IMR-90 (cell line): ENCODE measurements around the gene LAG3. TPM values are rescaled to one million over a fixed set of nuclear protein-coding genes. Genes with fewer than 3 reads are reported as not detected.

ENCODE experiments used
- ATAC-seq: fragments of 200-7000 bp; cut with Tn5 transposase; 2 replicates; pipeline ENCODE4 v1.9.1; 2020; ENCODE audit warnings: low read depth, mild to moderate bottlenecking, moderate library complexity
- BruUV-seq: library from RNA; stranded (reverse); fragments of 400-500 nt; replicated peaks from 2 replicates; lab custom pipeline; 2021; lab: Mats Ljungman, UMichigan
- CTCF ChIA-PET: fragments of 300-600 bp; formaldehyde crosslinking; extraction: SDS; loops from one replicate; lab custom pipeline; 2021; ENCODE audit warnings: antibody characterized with exemption; lab: Yijun Ruan, JAX
- POLR2A ChIA-PET: fragments of 300-600 bp; sonication (Branson Sonifier 250); formaldehyde crosslinking; loops from one replicate; lab custom pipeline; 2022; ENCODE audit warnings: antibody characterized with exemption; ENCODE audit not compliant: unreplicated experiment; lab: Charles Lee
- DNase-seq: peaks from one replicate; pipeline ENCODE4 v3.0.0; 2013
- H2AFZ ChIP-seq: replicated peaks from 2 replicates; pipeline ENCODE3; 2013; ENCODE audit warnings: low read length, mild to moderate bottlenecking; ENCODE audit not compliant: poor library complexity
- H2AK5ac ChIP-seq: 2 replicates; pipeline ENCODE4 v1.6.1; 2013; ENCODE audit warnings: low read depth, low read length, inconsistent platforms
- H2AK9ac ChIP-seq: replicated peaks from 2 replicates; pipeline ENCODE3; 2013; ENCODE audit warnings: mild to moderate bottlenecking, low read depth, low read length, moderate library complexity; ENCODE audit not compliant: poor library complexity
- H2BK120ac ChIP-seq: 2 replicates; pipeline ENCODE4 v1.6.1; 2013; ENCODE audit warnings: low read depth, low read length, inconsistent platforms
- H2BK15ac ChIP-seq: 3 replicates; pipeline ENCODE4 v1.6.1; 2013; ENCODE audit warnings: low read depth, low read length, inconsistent platforms
- H2BK20ac ChIP-seq: 2 replicates; pipeline ENCODE4 v1.6.1; 2013; ENCODE audit warnings: low read depth, mild to moderate bottlenecking, inconsistent platforms, low read length, moderate library complexity
- H2BK5ac ChIP-seq: 2 replicates; pipeline ENCODE4 v1.6.1; 2013; ENCODE audit warnings: mild to moderate bottlenecking, low read depth, low read length, inconsistent platforms; ENCODE audit not compliant: poor library complexity, severe bottlenecking
- H3K14ac ChIP-seq: replicated peaks from 2 replicates; pipeline ENCODE4 v1.6.1; 2013; ENCODE audit warnings: low read depth, low read length, inconsistent platforms
- H3K18ac ChIP-seq: 2 replicates; pipeline ENCODE4 v1.6.1; 2013; ENCODE audit warnings: low read depth, low read length, control low read depth
- H3K23ac ChIP-seq: 2 replicates; pipeline ENCODE4 v1.6.1; 2013; ENCODE audit warnings: low read depth, low read length, inconsistent platforms
- H3K27ac ChIP-seq: 2 replicates; pipeline ENCODE4 v1.5.1; 2013; ENCODE audit warnings: mild to moderate bottlenecking, control low read depth, low read length; ENCODE audit not compliant: insufficient read depth
- H3K27me3 ChIP-seq: 2 replicates; pipeline ENCODE4 v1.6.1; 2013; ENCODE audit warnings: low read length; ENCODE audit not compliant: control insufficient read depth, insufficient read depth
- H3K36me3 ChIP-seq: 2 replicates; pipeline ENCODE4 v1.6.1; 2013; ENCODE audit warnings: low read length, mixed read lengths; ENCODE audit not compliant: control insufficient read depth, insufficient read depth
- H3K4ac ChIP-seq: 2 replicates; pipeline ENCODE4 v1.6.1; 2013; ENCODE audit warnings: low read depth, low read length, inconsistent platforms
- H3K4me1 ChIP-seq: 2 replicates; pipeline ENCODE4 v1.6.1; 2013; ENCODE audit warnings: low read length, mixed read lengths; ENCODE audit not compliant: control insufficient read depth, insufficient read depth
- H3K4me2 ChIP-seq: 2 replicates; pipeline ENCODE4 v1.6.1; 2013; ENCODE audit warnings: low read depth, mild to moderate bottlenecking, control low read depth, low read length, moderate library complexity
- H3K4me3 ChIP-seq: 2 replicates; pipeline ENCODE4 v1.5.1; 2013; ENCODE audit warnings: low read depth, mild to moderate bottlenecking, control low read depth, low read length, moderate library complexity; ENCODE audit not compliant: insufficient read depth
- H3K56ac ChIP-seq: 2 replicates; pipeline ENCODE4 v1.6.1; 2013; ENCODE audit warnings: low read length, inconsistent platforms; ENCODE audit not compliant: insufficient read depth; ENCODE audit errors: extremely low read depth
- H3K79me1 ChIP-seq, 2 experiments: 2 replicates each; pipeline ENCODE4 v1.6.1; 2013; ENCODE audit warnings: low read length in 2 of 2, inconsistent platforms in 1 of 2, low read depth in 1 of 2
- H3K9ac ChIP-seq: 2 replicates; pipeline ENCODE4 v1.6.1; 2013; ENCODE audit warnings: low read depth, low read length, control low read depth
- H3K9me1 ChIP-seq: 2 replicates; pipeline ENCODE4 v1.6.1; 2013; ENCODE audit warnings: low read length, inconsistent platforms; ENCODE audit not compliant: insufficient read depth
- H3K9me3 ChIP-seq: 2 replicates; pipeline ENCODE4 v1.6.1; 2013; ENCODE audit warnings: low read length; ENCODE audit not compliant: control insufficient read depth, insufficient read depth
- H4K20me1 ChIP-seq: 2 replicates; pipeline ENCODE4 v1.6.1; 2013; ENCODE audit warnings: low read length, inconsistent platforms; ENCODE audit not compliant: insufficient read depth
- H4K5ac ChIP-seq: 2 replicates; pipeline ENCODE4 v1.6.1; 2013; ENCODE audit warnings: mild to moderate bottlenecking, low read depth, low read length, control low read depth
- H4K8ac ChIP-seq, 2 experiments: 2 replicates each; pipeline ENCODE4 v1.6.1; 2013; ENCODE audit warnings: low read depth in 2 of 2, low read length in 2 of 2, control low read depth in 1 of 2, inconsistent platforms in 1 of 2
- H4K91ac ChIP-seq: 2 replicates; pipeline ENCODE4 v1.6.1; 2013; ENCODE audit warnings: low read depth, low read length, inconsistent platforms; ENCODE audit not compliant: insufficient read depth
- BHLHE40 ChIP-seq: fragments of 150-350 bp; IDR thresholded peaks from 2 replicates; pipeline ENCODE4 v1.6.1; 2016; ENCODE audit warnings: mild to moderate bottlenecking, low read depth, low read length
- CEBPB ChIP-seq: IDR thresholded peaks from 2 replicates; pipeline ENCODE4 v1.6.1; 2012; ENCODE audit warnings: low read depth, low read length, improper control_type of control experiment
- CHD1 ChIP-seq: IDR thresholded peaks from 2 replicates; pipeline ENCODE4 v1.6.1; 2012; ENCODE audit warnings: low read depth, low read length, improper control_type of control experiment
- FOS ChIP-seq: fragments of 150-350 bp; IDR thresholded peaks from 2 replicates; pipeline ENCODE4 v1.6.1; 2016; ENCODE audit warnings: low read depth, low read length
- MAZ ChIP-seq: IDR thresholded peaks from 2 replicates; pipeline ENCODE4 v1.6.1; 2012; ENCODE audit warnings: low read depth, mild to moderate bottlenecking, low read length, improper control_type of control experiment, moderate library complexity, borderline replicate concordance
- NFE2L2 ChIP-seq: fragments of 150-350 bp; IDR thresholded peaks from 2 replicates; pipeline ENCODE4 v1.6.1; 2016; ENCODE audit warnings: low read depth, mild to moderate bottlenecking, low read length
- RCOR1 ChIP-seq: IDR thresholded peaks from 2 replicates; pipeline ENCODE4 v1.6.1; 2012; ENCODE audit warnings: mild to moderate bottlenecking, low read length, improper control_type of control experiment; ENCODE audit not compliant: insufficient replicate concordance
- SMC3 ChIP-seq: fragments of 150-350 bp; IDR thresholded peaks from 2 replicates; pipeline ENCODE4 v1.6.1; 2016; ENCODE audit warnings: low read depth, mild to moderate bottlenecking, antibody characterized with exemption, low read length, moderate library complexity
- WGBS, 2 experiments: methylation state at CpG; one replicate each; pipeline versions ENCODE4 v1.1.5 to v1.1.7; 2013; ENCODE audit warnings: missing lambda C conversion rate in 2 of 2; ENCODE audit not compliant: insufficient read length in 1 of 2; ENCODE audit errors: extremely low coverage in 2 of 2; 5-methylcytosine and 5-hydroxymethylcytosine counted together
- dilution Hi-C: fragments of 300-500 bp; cut with HindIII; formaldehyde crosslinking; loops from one replicate; pipeline ENCODE4 v1.14.3; 2018; ENCODE audit warnings: low sequenced_read_pairs; ENCODE audit not compliant: unreplicated experiment
- in situ Hi-C: fragments of 300-500 bp; cut with MboI; formaldehyde crosslinking; loops from 3 replicates; pipeline ENCODE4 v1.14.3; 2019; ENCODE audit warnings: low sequenced_read_pairs, inconsistent platforms, mixed read lengths
- intact Hi-C: fragments of 100-400 bp; cut with micrococcal nuclease; formaldehyde crosslinking; loops from 2 replicates; pipeline ENCODE4 v1.10.0; 2022
- polyA plus RNA-seq, 3 experiments: library from polyadenylated mRNA; depleted of rRNA; stranded (reverse); fragments of >200 nt; gene quantifications; 2 replicates each; pipeline ENCODE4 v1.2.3, GENCODE V29; 2012; ENCODE audit warnings: low replicate concordance in 1 of 3
- total RNA-seq: library from RNA; depleted of rRNA; stranded (reverse); fragments of >200 nt; gene quantifications from 2 replicates; pipeline ENCODE4 v1.2.3, GENCODE V29; 2012
- TF ChIP-seq, protein P1 (sequence below): conservative IDR thresholded peaks from 2 replicates; pipeline ENCODE4 v1.5.1; 2012; ENCODE audit warnings: mild to moderate bottlenecking, low read depth, low read length, improper control_type of control experiment
- TF ChIP-seq, protein P2 (sequence below): fragments of 150-350 bp; IDR thresholded peaks from 2 replicates; pipeline ENCODE4 v1.6.1; 2017; ENCODE audit warnings: mild to moderate bottlenecking, antibody characterized with exemption, low read length, low read depth

Gene LAG3
- total and polyA plus RNA-seq, 2 of the 4 experiments (the other 2 are of a cell fraction) = 0.41 TPM; not detected in 1

GRCh38 chr12:6825398-6826124 lies 53.2 kb downstream of the LAG3 start (continued):
- TF ChIP-seq SMC3 (peak; percentile 81), FOS (no peak), CEBPB (no peak)

DNA sequence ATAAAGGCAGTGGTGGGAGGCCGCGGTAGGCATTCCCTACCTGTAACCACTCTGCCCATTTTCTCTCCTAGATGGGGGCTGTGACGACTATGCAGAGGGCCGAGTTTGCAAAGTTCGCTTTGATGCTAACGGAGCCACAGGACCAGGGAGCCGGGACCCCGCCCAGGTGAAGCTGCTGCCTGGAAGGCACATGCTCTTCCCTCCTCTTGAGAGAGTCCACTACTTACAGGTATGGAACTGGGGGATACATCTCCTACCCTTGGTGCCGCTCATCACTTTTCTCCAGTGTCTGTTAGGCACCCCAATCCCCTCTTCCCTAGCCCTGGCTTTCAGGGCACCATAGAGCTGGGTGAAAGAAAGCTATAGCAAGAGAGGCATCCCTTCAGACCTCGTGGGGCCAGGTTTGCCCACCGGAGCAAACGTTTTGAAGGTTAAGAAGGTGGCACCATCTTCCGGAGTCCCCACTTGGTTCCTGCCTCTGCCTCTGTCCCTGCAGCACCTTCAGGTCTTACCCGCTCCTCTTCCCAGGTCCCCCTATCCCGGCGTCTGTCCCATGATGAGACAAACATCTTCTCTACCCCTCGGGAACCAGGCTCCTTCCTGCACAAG lies 53.9 kb downstream of the LAG3 start:
- no peak overlapping the region for H2BK5ac ChIP-seq
- DNase-seq (no peak), ATAC-seq (no peak)
- peak overlapping the region; percentile 22 for H2AK5ac ChIP-seq
- in situ Hi-C loops (loop anchor here (5.0 to 10.0 kb wide), 2 partner anchors 74 to 211 kb away; partner anchors contain the start of gene MLF2), intact Hi-C loops (loop anchor here (5.0 kb wide), 1 partner anchor 139 kb away; the partner anchor contains the start of gene ZNF384), dilution Hi-C loops (no loop called here)
- no peak overlapping the region for H3K14ac ChIP-seq
- H3K9me3 ChIP-seq = no peaks in the 10 kb centered on the region
- no peak overlapping the region for H3K27ac ChIP-seq
- no peak overlapping the region for H3K18ac ChIP-seq
- H4K5ac ChIP-seq = no peak overlapping the region
- H3K4me3 ChIP-seq = no peak overlapping the region
- H3K9me1 ChIP-seq = peaks cover 6% of the 10 kb centered on the region
- 92% methylated on average over 8 of the region's 17 CpGs; no CpG with 5 or more reads in 1 of the 2 experiments for WGBS, 2 experiments
- BruUV-seq = no TSS peak
- POLR2A ChIA-PET = no interaction called here
- H2BK120ac ChIP-seq = no peak overlapping the region
- no peak overlapping the region for H2BK20ac ChIP-seq
- peak overlapping the region; percentile 93 for H2AK9ac ChIP-seq
- H3K27me3 ChIP-seq = peaks cover 2% of the 10 kb centered on the region; the same call in 1 of the 2 replicates
- CTCF ChIA-PET = no interaction called here
- H3K23ac ChIP-seq = no peak overlapping the region
- H3K9ac ChIP-seq = no peak overlapping the region
- no peak overlapping the region for H3K4me2 ChIP-seq
- H3K4me1 ChIP-seq = peaks cover 21% of the 10 kb centered on the region
- peaks cover 11 to 54% of the 10 kb centered on the region in 2 experiments; a peak in 3 of 4 replicates for H3K79me1 ChIP-seq
- H3K56ac ChIP-seq = no peak overlapping the region
- peaks cover 9% of the 10 kb centered on the region; the same call in 1 of the 2 replicates for H4K20me1 ChIP-seq
- no peak overlapping the region for H2BK15ac ChIP-seq
- no peak overlapping the region for H2AFZ ChIP-seq
- H3K36me3 ChIP-seq = peaks cover 9% of the 10 kb centered on the region
- H4K91ac ChIP-seq = no peak overlapping the region
- no peak overlapping the region for H3K4ac ChIP-seq
- H4K8ac ChIP-seq = no peak overlapping the region
- no peak for TF ChIP-seq RCOR1
- no peak for TF ChIP-seq BHLHE40
- TF ChIP-seq MAZ = no peak
- no peak for TF ChIP-seq CHD1
- no peak for TF ChIP-seq NFE2L2
- no peak for TF ChIP-seq FOS
- TF ChIP-seq SMC3 = no peak
- TF ChIP-seq, protein P1, sequence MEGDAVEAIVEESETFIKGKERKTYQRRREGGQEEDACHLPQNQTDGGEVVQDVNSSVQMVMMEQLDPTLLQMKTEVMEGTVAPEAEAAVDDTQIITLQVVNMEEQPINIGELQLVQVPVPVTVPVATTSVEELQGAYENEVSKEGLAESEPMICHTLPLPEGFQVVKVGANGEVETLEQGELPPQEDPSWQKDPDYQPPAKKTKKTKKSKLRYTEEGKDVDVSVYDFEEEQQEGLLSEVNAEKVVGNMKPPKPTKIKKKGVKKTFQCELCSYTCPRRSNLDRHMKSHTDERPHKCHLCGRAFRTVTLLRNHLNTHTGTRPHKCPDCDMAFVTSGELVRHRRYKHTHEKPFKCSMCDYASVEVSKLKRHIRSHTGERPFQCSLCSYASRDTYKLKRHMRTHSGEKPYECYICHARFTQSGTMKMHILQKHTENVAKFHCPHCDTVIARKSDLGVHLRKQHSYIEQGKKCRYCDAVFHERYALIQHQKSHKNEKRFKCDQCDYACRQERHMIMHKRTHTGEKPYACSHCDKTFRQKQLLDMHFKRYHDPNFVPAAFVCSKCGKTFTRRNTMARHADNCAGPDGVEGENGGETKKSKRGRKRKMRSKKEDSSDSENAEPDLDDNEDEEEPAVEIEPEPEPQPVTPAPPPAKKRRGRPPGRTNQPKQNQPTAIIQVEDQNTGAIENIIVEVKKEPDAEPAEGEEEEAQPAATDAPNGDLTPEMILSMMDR = no peak
- TF ChIP-seq, protein P2, sequence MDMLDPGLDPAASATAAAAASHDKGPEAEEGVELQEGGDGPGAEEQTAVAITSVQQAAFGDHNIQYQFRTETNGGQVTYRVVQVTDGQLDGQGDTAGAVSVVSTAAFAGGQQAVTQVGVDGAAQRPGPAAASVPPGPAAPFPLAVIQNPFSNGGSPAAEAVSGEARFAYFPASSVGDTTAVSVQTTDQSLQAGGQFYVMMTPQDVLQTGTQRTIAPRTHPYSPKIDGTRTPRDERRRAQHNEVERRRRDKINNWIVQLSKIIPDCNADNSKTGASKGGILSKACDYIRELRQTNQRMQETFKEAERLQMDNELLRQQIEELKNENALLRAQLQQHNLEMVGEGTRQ = no peak
